SK-N-SH (cell line): ENCODE measurements around the gene PALM3. TPM values are rescaled to one million over a fixed set of nuclear protein-coding genes. Genes with fewer than 3 reads are reported as not detected.
A peak's percentile ranks its signal among the peaks of the same experiment; 100 is the strongest.

ENCODE experiments used
- CTCF ChIA-PET: fragments of 300-600, 350-600 bp; formaldehyde crosslinking; extraction: SDS; loops from one replicate; lab custom pipeline; 2021; lab: Yijun Ruan, JAX
- POLR2A ChIA-PET: fragments of 350-600 bp; sonication (Branson Sonifier 250); formaldehyde crosslinking; extraction: SDS; loops from one replicate; lab custom pipeline; 2020; ENCODE audit warnings: antibody characterized with exemption, inconsistent platforms; lab: Yijun Ruan, JAX
- DNase-seq: peaks from one replicate; pipeline ENCODE4 v3.0.0; 2012
- H2AFZ ChIP-seq: fragments of 200-600 bp; sonication (generic); 2 replicates; pipeline ENCODE4 v1.8.1; 2016; ENCODE audit warnings: antibody characterized with exemption, mild to moderate bottlenecking, low read depth
- H3F3A ChIP-seq: fragments of 200-600 bp; sonication (generic); replicated peaks from 2 replicates; pipeline ENCODE3; 2016; ENCODE audit warnings: antibody characterized with exemption, mild to moderate bottlenecking; ENCODE audit not compliant: insufficient read depth
- H3K27ac ChIP-seq, 2 experiments: fragments of 200-500 bp in 1 of 2; fragments of 200-600 bp in 1 of 2; sonication (Bioruptor generic) in 1 of 2; sonication (generic), shearing (Covaris generic) in 1 of 2; 2 replicates each; pipeline versions ENCODE4 v1.5.1 to v1.6.1; 2014 to 2016; ENCODE audit warnings: low read depth in 2 of 2, inconsistent platforms in 1 of 2, low read length in 1 of 2, mild to moderate bottlenecking in 1 of 2, mixed read lengths in 1 of 2
- H3K27me3 ChIP-seq: fragments of 200-600 bp; sonication (generic), shearing (Covaris generic); 2 replicates; pipeline ENCODE4 v1.6.1; 2016; ENCODE audit warnings: mixed run types; ENCODE audit not compliant: insufficient read depth
- H3K36me3 ChIP-seq, 2 experiments: fragments of 200-500 bp in 1 of 2; fragments of 200-600 bp in 1 of 2; sonication (Bioruptor generic) in 1 of 2; sonication (generic) in 1 of 2; replicated peaks in 1 of 2; 2 replicates each; pipeline versions ENCODE3 to v1.5.1; 2014 to 2016; ENCODE audit warnings: low read length in 1 of 2, mild to moderate bottlenecking in 1 of 2; ENCODE audit not compliant: insufficient read depth in 2 of 2, control insufficient read depth in 1 of 2
- H3K4me1 ChIP-seq, 2 experiments: fragments of 200-500 bp in 1 of 2; fragments of 200-600 bp in 1 of 2; sonication (Bioruptor generic) in 1 of 2; sonication (generic), shearing (Covaris generic) in 1 of 2; 2 replicates each; pipeline versions ENCODE4 v1.5.1 to v1.6.1; 2014 to 2016; ENCODE audit warnings: low read depth in 1 of 2, low read length in 1 of 2, mixed run types in 1 of 2; ENCODE audit not compliant: insufficient read depth in 2 of 2, control insufficient read depth in 1 of 2
- H3K4me2 ChIP-seq: fragments of 200-600 bp; sonication (generic), shearing (Covaris generic); 2 replicates; pipeline ENCODE4 v1.6.1; 2017; ENCODE audit warnings: mixed run types
- H3K4me3 ChIP-seq, 2 experiments: fragments of 200-500 bp in 1 of 2; fragments of 200-600 bp in 1 of 2; sonication (Bioruptor generic) in 1 of 2; sonication (generic), shearing (Covaris generic) in 1 of 2; 2 replicates each; pipeline versions ENCODE4 v1.5.1 to v1.8.1; 2014 to 2016; ENCODE audit warnings: low read depth in 2 of 2, inconsistent platforms in 1 of 2, low read length in 1 of 2, mild to moderate bottlenecking in 1 of 2, mixed read lengths in 1 of 2, moderate library complexity in 1 of 2
- H3K79me2 ChIP-seq: fragments of 200-600 bp; sonication (generic); 2 replicates; pipeline ENCODE4 v1.8.1; 2017; ENCODE audit warnings: mild to moderate bottlenecking; ENCODE audit not compliant: insufficient read depth
- H3K9ac ChIP-seq: fragments of 200-600 bp; sonication (generic); 2 replicates; pipeline ENCODE4 v1.6.1; 2017; ENCODE audit warnings: mixed run types
- H3K9me2 ChIP-seq: fragments of 200-600 bp; sonication (generic); 2 replicates; pipeline ENCODE4 v1.6.1; 2017; ENCODE audit warnings: mixed run types
- H3K9me3 ChIP-seq: fragments of 200-600 bp; sonication (generic); 2 replicates; pipeline ENCODE4 v1.6.1; 2017; ENCODE audit warnings: mixed run types, mild to moderate bottlenecking, moderate library complexity
- H4K20me1 ChIP-seq: fragments of 200-600 bp; sonication (generic); 2 replicates; pipeline ENCODE4 v1.6.1; 2017; ENCODE audit warnings: mild to moderate bottlenecking, mixed run types; ENCODE audit not compliant: insufficient read depth
- CTCF ChIP-seq: fragments of 200-600 bp; sonication (generic); IDR thresholded peaks from 2 replicates; pipeline ENCODE4 v1.6.1; 2017; ENCODE audit warnings: antibody characterized with exemption, mild to moderate bottlenecking, moderate library complexity
- FOXM1 ChIP-seq: IDR thresholded peaks from 2 replicates; pipeline ENCODE4 v1.4.0; 2012; ENCODE audit warnings: low read depth, mild to moderate bottlenecking
- GABPA ChIP-seq: IDR thresholded peaks from 2 replicates; pipeline ENCODE4 v1.4.0; 2012; ENCODE audit warnings: low read depth, mild to moderate bottlenecking
- GATA2 ChIP-seq: sonication (generic); formaldehyde crosslinking; IDR thresholded peaks from 2 replicates; pipeline ENCODE4 v1.5.0; 2020; ENCODE audit warnings: mild to moderate bottlenecking, missing genetic modification reagents
- IRF3 ChIP-seq: fragments of 150-350 bp; IDR thresholded peaks from 2 replicates; pipeline ENCODE4 v1.6.1; 2016; ENCODE audit warnings: mild to moderate bottlenecking, low read depth, low read length
- JUND ChIP-seq: IDR thresholded peaks from 2 replicates; pipeline ENCODE4 v1.4.0; 2012
- MXI1 ChIP-seq: IDR thresholded peaks from 2 replicates; pipeline ENCODE4 v1.6.1; 2012; ENCODE audit warnings: mild to moderate bottlenecking, low read depth, low read length, improper control_type of control experiment
- NRF1 ChIP-seq: IDR thresholded peaks from 2 replicates; pipeline ENCODE4 v1.6.1; 2012; ENCODE audit warnings: low read depth, mild to moderate bottlenecking, low read length
- PBX3 ChIP-seq: IDR thresholded peaks from 2 replicates; pipeline ENCODE4; 2012
- POLR2AphosphoS5 ChIP-seq: IDR thresholded peaks from 2 replicates; pipeline ENCODE4 v1.6.1; 2012; ENCODE audit warnings: low read depth, low read length
- RFX5 ChIP-seq: IDR thresholded peaks from 2 replicates; pipeline ENCODE4 v1.6.1; 2012; ENCODE audit warnings: mild to moderate bottlenecking, improper control_type of control experiment, low read length
- RXRA ChIP-seq: IDR thresholded peaks from 2 replicates; pipeline ENCODE4 v1.4.0; 2012; ENCODE audit warnings: low read depth, mild to moderate bottlenecking, borderline replicate concordance
- SIN3A ChIP-seq: IDR thresholded peaks from 2 replicates; pipeline ENCODE4 v1.6.1; 2012; ENCODE audit warnings: low read depth, mild to moderate bottlenecking, low read length, moderate library complexity, borderline replicate concordance
- SMC3 ChIP-seq: IDR thresholded peaks from 2 replicates; pipeline ENCODE4 v1.6.1; 2012; ENCODE audit warnings: low read depth, low read length, improper control_type of control experiment
- TAF1 ChIP-seq: IDR thresholded peaks from 2 replicates; pipeline ENCODE4 v1.6.1; 2012; ENCODE audit warnings: low read depth, mild to moderate bottlenecking, low read length, moderate library complexity, borderline replicate concordance
- TEAD4 ChIP-seq: IDR thresholded peaks from 2 replicates; pipeline ENCODE4 v1.4.0; 2012; ENCODE audit warnings: mild to moderate bottlenecking, borderline replicate concordance; ENCODE audit not compliant: insufficient read depth
- ZBTB33 ChIP-seq: IDR thresholded peaks from 2 replicates; pipeline ENCODE4 v1.4.0; 2012; ENCODE audit warnings: low read depth, borderline replicate concordance
- WGBS: methylation state at CpG from one replicate; pipeline ENCODE4 v1.1.6; 2017; ENCODE audit warnings: low lambda C conversion rate; 5-methylcytosine and 5-hydroxymethylcytosine counted together
- polyA plus RNA-seq, 3 experiments: library from polyadenylated mRNA; depleted of rRNA; stranded (reverse); fragments of >200 nt; gene quantifications; 2 replicates each; pipeline ENCODE4 v1.2.3, GENCODE V29; 2012

The PALM3 gene
- polyA plus RNA-seq, 1 of the 3 experiments (the other 2 are of a cell fraction), result 5.5 TPM

GRCh38 chr19:14073925-14074838 is 12.3 kb upstream of the PALM3 start:
- TF ChIP-seq GATA2 (CRISPR knock-in tag) (no peak), RXRA (no peak), JUND (no peak), SMC3 (no peak), TAF1 (no peak), CTCF (peak; percentile 15; the same call in 1 of the 2 replicates)
- Histone ChIP-seq H3K9ac (peak overlapping the region; percentile 70), H3K27ac (peak overlapping the region; percentile 24 to 50; a peak in 3 of 4 replicates), H3K36me3 (no peaks in the 10 kb centered on the region), H2AFZ (peak overlapping the region; percentile 99), H3K27me3 (no peaks in the 10 kb centered on the region), H3F3A (no peaks in the 10 kb centered on the region), H3K79me2 (no peaks in the 10 kb centered on the region), H3K4me3 (peak overlapping the region; percentile 60 to 85), H3K4me2 (peak overlapping the region; percentile 93), H3K9me3 (no peaks in the 10 kb centered on the region), H4K20me1 (no peaks in the 10 kb centered on the region), H3K4me1 (peaks cover 0 to 14% of the 10 kb centered on the region in 2 experiments; a peak in 1 of 4 replicates), H3K9me2 (no peaks in the 10 kb centered on the region)
- ChIA-PET POLR2A (interaction anchor here (0.7 to 1.6 kb wide), 5 partner anchors 15 to 921 kb away, joined by 3 to 6 read pairs (median 4); partner anchors contain the start of gene IL27RA), CTCF (interaction anchor here (0.7 to 6.7 kb wide), 28 partner anchors 8 to 289 kb away, joined by 3 to 146 read pairs (median 4); partner anchors contain the start of genes C19orf67, DCAF15, NANOS3 and PALM3)
- peak; percentile 67 for DNase-seq
- 10% methylated on average over 20 of the region's 44 CpGs for WGBS

GRCh38 chr19:14073261-14073924 is 11.5 kb upstream of the PALM3 start:
- 0% methylated on average over 5 of the region's 106 CpGs for WGBS
- Histone ChIP-seq H3K4me2 (peak overlapping the region; percentile 93), H3K27me3 (no peaks in the 10 kb centered on the region), H3K9me3 (no peaks in the 10 kb centered on the region), H3K9ac (peak overlapping the region; percentile 70), H4K20me1 (no peaks in the 10 kb centered on the region), H2AFZ (peak overlapping the region; percentile 99), H3K9me2 (no peaks in the 10 kb centered on the region), H3K36me3 (no peaks in the 10 kb centered on the region), H3K4me3 (peak overlapping the region; percentile 60 to 85), H3K4me1 (peaks cover 0 to 14% of the 10 kb centered on the region in 2 experiments; a peak in 1 of 4 replicates), H3K27ac (peak overlapping the region; percentile 24 to 50; a peak in 3 of 4 replicates), H3F3A (no peaks in the 10 kb centered on the region), H3K79me2 (no peaks in the 10 kb centered on the region)
- ChIA-PET CTCF (interaction anchor here (0.6 to 6.7 kb wide), 48 partner anchors 9 to 802 kb away, joined by 3 to 146 read pairs (median 4); partner anchors contain the start of genes ADGRE5, C19orf67, DCAF15 and IL27RA), POLR2A (interaction anchor here (0.6 to 1.6 kb wide), 5 partner anchors 14 to 198 kb away, joined by 3 to 6 read pairs (median 4); partner anchors contain the start of gene IL27RA)
- peak; percentile 92 for DNase-seq
- no peak for TF ChIP-seq GABPA
- TF ChIP-seq FOXM1, result no peak
- no peak for TF ChIP-seq SIN3A
- peak; percentile 63 for TF ChIP-seq NRF1
- TF ChIP-seq RXRA, result no peak
- no peak for TF ChIP-seq IRF3
- TF ChIP-seq TAF1, result no peak
- TF ChIP-seq TEAD4, result no peak
- peak; percentile 32; the same call in 1 of the 2 replicates for TF ChIP-seq SMC3
- TF ChIP-seq PBX3, result no peak
- TF ChIP-seq POLR2AphosphoS5, result no peak
- TF ChIP-seq GATA2 (CRISPR knock-in tag), result no peak
- no peak for TF ChIP-seq RFX5
- TF ChIP-seq MXI1, result peak; percentile 58
- no peak for TF ChIP-seq JUND
- TF ChIP-seq ZBTB33, result no peak
